ENCODE measurements around the gene ACOT7. TPM values are rescaled to one million over a fixed set of nuclear protein-coding genes. Genes with fewer than 3 reads are reported as not detected.

Gene ACOT7
- total RNA-seq, 1 donor from 2014 or later = 40.0 TPM

GRCh38 chr1:6270401-6270800 is 123.2 kb downstream of the ACOT7 start:
- no peak for TF ChIP-seq CTCF (conservative IDR thresholded peaks at IDR 0.05)
- Mint-ChIP-seq H3K4me3 (peak overlapping the region; percentile 51), H3K4me1 (ENCODE audit: unreplicated experiment) (peaks cover 43% of the 10 kb centered on the region), H3K27ac (peak overlapping the region; percentile 43), H3K9me3 (no peaks in the 10 kb centered on the region), H3K27me3 (no peaks in the 10 kb centered on the region), H3K36me3 (no peaks in the 10 kb centered on the region)
- no peak for DNase-seq (ENCODE audit: extremely low spot score, unreplicated experiment)

- no peak for TF ChIP-seq CTCF (conservative IDR thresholded peaks at IDR 0.05)
- H3K27ac Mint-ChIP-seq = peak overlapping the region; percentile 43
- no peaks in the 10 kb centered on the region for H3K27me3 Mint-ChIP-seq
- H3K4me1 Mint-ChIP-seq (ENCODE audit: unreplicated experiment) = peaks cover 43% of the 10 kb centered on the region
- no peaks in the 10 kb centered on the region for H3K9me3 Mint-ChIP-seq
- no peaks in the 10 kb centered on the region for H3K36me3 Mint-ChIP-seq
- peak overlapping the region; percentile 51 for H3K4me3 Mint-ChIP-seq
- DNase-seq (ENCODE audit: extremely low spot score, unreplicated experiment) = no peak
Observed at GRCh38 chr1:6269720-6270400, 123.7 kb downstream of the ACOT7 start.

- peak overlapping the region; percentile 43 for H3K27ac Mint-ChIP-seq
- H3K9me3 Mint-ChIP-seq = no peaks in the 10 kb centered on the region
- peak overlapping the region; percentile 51 for H3K4me3 Mint-ChIP-seq
- no peaks in the 10 kb centered on the region for H3K27me3 Mint-ChIP-seq
- peaks cover 43% of the 10 kb centered on the region for H3K4me1 Mint-ChIP-seq (ENCODE audit: unreplicated experiment)
- no peaks in the 10 kb centered on the region for H3K36me3 Mint-ChIP-seq
- no peak for TF ChIP-seq CTCF (conservative IDR thresholded peaks at IDR 0.05)
- DNase-seq (ENCODE audit: extremely low spot score, unreplicated experiment) = no peak
Observed at GRCh38 chr1:6269296-6269695, 124.3 kb downstream of the ACOT7 start.

GRCh38 chr1:6268415-6268814 is 125.2 kb downstream of the ACOT7 start:
- Mint-ChIP-seq H3K4me3 (no peak overlapping the region), H3K4me1 (ENCODE audit: unreplicated experiment) (peaks cover 40% of the 10 kb centered on the region), H3K36me3 (no peaks in the 10 kb centered on the region), H3K27ac (no peak overlapping the region), H3K9me3 (no peaks in the 10 kb centered on the region), H3K27me3 (no peaks in the 10 kb centered on the region)
- no peak for DNase-seq (ENCODE audit: extremely low spot score, unreplicated experiment)
- TF ChIP-seq CTCF (conservative IDR thresholded peaks at IDR 0.05) = no peak

- no peaks in the 10 kb centered on the region for H3K36me3 Mint-ChIP-seq
- TF ChIP-seq CTCF (conservative IDR thresholded peaks at IDR 0.05) = no peak
- H3K4me3 Mint-ChIP-seq = peak overlapping the region; percentile 17
- H3K27ac Mint-ChIP-seq = no peak overlapping the region
- H3K9me3 Mint-ChIP-seq = no peaks in the 10 kb centered on the region
- H3K4me1 Mint-ChIP-seq (ENCODE audit: unreplicated experiment) = peaks cover 34% of the 10 kb centered on the region
- no peaks in the 10 kb centered on the region for H3K27me3 Mint-ChIP-seq
- DNase-seq (ENCODE audit: extremely low spot score, unreplicated experiment) = no peak
Observed at GRCh38 chr1:6267686-6268322, 125.8 kb downstream of the ACOT7 start.

All from type B pancreatic cell (in vitro differentiated cells).